ENCODE data around the gene ITSN1. TPM values are rescaled to one million over a fixed set of nuclear protein-coding genes. Genes with fewer than 3 reads are reported as not detected.

ITSN1 gene
- total and polyA plus RNA-seq, 4 donors: 20.3 to 112 (median 40.2) TPM

GRCh38 chr21:33729641-33730040, 87.3 kb downstream of the ITSN1 start (continued):
- TF ChIP-seq CTCF (IDR thresholded peaks at IDR 0.05; ENCODE audit: low read depth, low read length, missing input control): no peak

- Histone ChIP-seq H3K4me1 (ENCODE audit: control insufficient read depth in 4 of 4, insufficient read depth in 4 of 4, low read length in 3 of 4) (peaks cover 0 to 3% (median under 1%) of the 10 kb centered on the region in 4 donors), H3K36me3 (ENCODE audit: control insufficient read depth in 4 of 4, insufficient read depth in 3 of 4, low read depth in 1 of 4, low read length in 3 of 4) (peaks cover 0 to 6% (median 1%) of the 10 kb centered on the region in 4 donors), H3K9me3 (ENCODE audit: control insufficient read depth in 4 of 4, low read length in 3 of 4) (no peaks in the 10 kb centered on the region), H3K27ac (ENCODE audit: low read depth in 1 of 2, low read length in 2 of 2) (no peak overlapping the region), H3K27me3 (ENCODE audit: control insufficient read depth in 4 of 4, insufficient read depth in 4 of 4, low read length in 3 of 4) (no peaks in the 10 kb centered on the region), H3K4me3 (ENCODE audit: low read depth in 1 of 3, low read length in 3 of 3) (no peak overlapping the region), H3K9ac (ENCODE audit: low read depth in 1 of 2, low read length in 2 of 2) (no peak overlapping the region)
- TF ChIP-seq REST (IDR thresholded peaks at IDR 0.05): no peak
- no peak for DNase-seq (ENCODE audit: low spot score)
- 89% methylated on average over 3 of the region's 3 CpGs for WGBS
Observed at GRCh38 chr21:33731447-33731846, 89.1 kb downstream of the ITSN1 start.

- H3K36me3 ChIP-seq (ENCODE audit: control insufficient read depth in 4 of 4, insufficient read depth in 3 of 4, low read depth in 1 of 4, low read length in 3 of 4): peaks cover 0 to 4% (median 1%) of the 10 kb centered on the region in 4 donors
- H3K4me1 ChIP-seq (ENCODE audit: control insufficient read depth in 4 of 4, insufficient read depth in 4 of 4, low read length in 3 of 4): peaks cover 0 to 3% (median under 1%) of the 10 kb centered on the region in 4 donors
- no peaks in the 10 kb centered on the region for H3K27me3 ChIP-seq (ENCODE audit: control insufficient read depth in 4 of 4, insufficient read depth in 4 of 4, low read length in 3 of 4)
- no peaks in the 10 kb centered on the region for H3K9me3 ChIP-seq (ENCODE audit: control insufficient read depth in 4 of 4, low read length in 3 of 4)
- no peak overlapping the region for H3K4me3 ChIP-seq (ENCODE audit: low read depth in 1 of 3, low read length in 3 of 3)
- 89% methylated on average over 3 of the region's 3 CpGs for WGBS
- no peak overlapping the region for H3K9ac ChIP-seq (ENCODE audit: low read depth in 1 of 2, low read length in 2 of 2)
- no peak for DNase-seq (ENCODE audit: low spot score)
- no peak for TF ChIP-seq JUND (IDR thresholded peaks at IDR 0.05)
- no peak for TF ChIP-seq FOXA2 (IDR thresholded peaks at IDR 0.05)
- H3K27ac ChIP-seq (ENCODE audit: low read depth in 1 of 2, low read length in 2 of 2): no peak overlapping the region
Observed at GRCh38 chr21:33732038-33732437, 89.7 kb downstream of the ITSN1 start.

GRCh38 chr21:33733601-33734000, 91.3 kb downstream of the ITSN1 start:
- Histone ChIP-seq H3K27ac (ENCODE audit: low read depth in 1 of 2, low read length in 2 of 2) (no peak overlapping the region), H3K4me3 (ENCODE audit: low read depth in 1 of 3, low read length in 3 of 3) (no peak overlapping the region), H3K36me3 (ENCODE audit: control insufficient read depth in 4 of 4, insufficient read depth in 3 of 4, low read depth in 1 of 4, low read length in 3 of 4) (peaks cover 0 to 6% (median 2%) of the 10 kb centered on the region in 4 donors), H3K27me3 (ENCODE audit: control insufficient read depth in 4 of 4, insufficient read depth in 4 of 4, low read length in 3 of 4) (no peaks in the 10 kb centered on the region), H3K9me3 (ENCODE audit: control insufficient read depth in 4 of 4, low read length in 3 of 4) (no peaks in the 10 kb centered on the region), H3K9ac (ENCODE audit: low read depth in 1 of 2, low read length in 2 of 2) (no peak overlapping the region), H3K4me1 (ENCODE audit: control insufficient read depth in 4 of 4, insufficient read depth in 4 of 4, low read length in 3 of 4) (peaks cover 0 to 3% (median under 1%) of the 10 kb centered on the region in 4 donors)
- no peak for TF ChIP-seq EGR1 (IDR thresholded peaks at IDR 0.05; ENCODE audit: low read depth in 2 of 2)
- 82% methylated on average over 2 of the region's 2 CpGs for WGBS
- no peak for DNase-seq (ENCODE audit: low spot score)

Measured in liver (tissue), 9 donors.